Upper lobe of right lung (tissue), 1 donor: ENCODE results near the gene CFAP58. TPM values are rescaled to one million over a fixed set of nuclear protein-coding genes. Genes with fewer than 3 reads are reported as not detected.
A peak's percentile ranks its signal among the peaks of the same experiment; 100 is the strongest.

Experiments
- ATAC-seq: fragments of 200-7000 bp; cut with Tn5 transposase; one replicate; pipeline ENCODE4 v1.9.1; 2020; ENCODE audit warnings: mild to moderate bottlenecking, moderate library complexity
- DNase-seq: peaks from one replicate; pipeline ENCODE4 v3.0.0-alpha.2; 2020
- H3K27ac ChIP-seq: fragments of 200-600 bp; one replicate; pipeline ENCODE4 v1.8.0; 2022
- H3K27me3 ChIP-seq: fragments of 200-600 bp; one replicate; pipeline ENCODE4 v1.8.0; 2022; ENCODE audit warnings: mild to moderate bottlenecking
- H3K36me3 ChIP-seq: fragments of 200-600 bp; one replicate; pipeline ENCODE4 v1.8.0; 2022
- H3K4me1 ChIP-seq: fragments of 200-600 bp; one replicate; pipeline ENCODE4 v1.8.0; 2022
- H3K4me3 ChIP-seq: fragments of 200-600 bp; one replicate; pipeline ENCODE4 v1.8.0; 2022; ENCODE audit warnings: mild to moderate bottlenecking
- H3K9me3 ChIP-seq: fragments of 200-600 bp; one replicate; pipeline ENCODE4 v1.8.0; 2022
- CTCF ChIP-seq: fragments of 200-600 bp; IDR thresholded peaks from one replicate; pipeline ENCODE4 v1.8.0; 2022; ENCODE audit warnings: antibody characterized with exemption
- intact Hi-C: fragments of 100-400 bp; cut with DNase I; formaldehyde crosslinking; loops from one replicate; pipeline ENCODE4 v1.11.0; 2022
- total RNA-seq: library from RNA; stranded (reverse); fragmentation: NEBNext Ultra II Directional; extraction: Animal tissue kit (Norgen Biotek cat#: 25700); gene quantifications from one replicate; pipeline ENCODE4 v1.2.1, GENCODE V29; 2021
- donor health status: DM: no; HTN: yes; CAD: no; lungs with severe emphysema.

Gene CFAP58
- total RNA-seq, 1 donor from 2014 or later: 0.14 TPM

DNA sequence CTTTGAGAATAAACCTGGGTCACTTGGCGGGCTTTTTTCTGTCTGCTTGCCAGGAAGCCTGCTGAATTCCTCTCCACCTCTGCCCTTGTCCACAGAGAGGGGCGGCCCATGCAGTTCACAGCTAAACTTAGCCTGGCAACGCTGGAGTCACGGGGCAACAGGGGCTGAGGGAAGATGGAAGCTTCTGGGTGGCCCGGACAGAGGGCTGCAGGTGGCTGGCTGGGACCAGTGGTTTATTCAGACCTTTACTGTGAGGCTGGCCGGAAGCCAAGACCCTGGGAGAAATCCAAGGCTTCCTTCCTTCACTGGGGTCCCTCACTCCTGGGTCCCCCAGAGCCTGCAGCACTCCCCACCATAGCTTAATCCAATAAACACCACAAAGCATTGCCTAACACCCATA is 32.4 kb upstream of the CFAP58 start:
- Histone ChIP-seq H3K27ac (peak overlapping the region; percentile 91), H3K9me3 (no peaks in the 10 kb centered on the region), H3K4me1 (peaks cover 99% of the 10 kb centered on the region), H3K27me3 (no peaks in the 10 kb centered on the region), H3K36me3 (no peaks in the 10 kb centered on the region), H3K4me3 (no peak overlapping the region)
- ATAC-seq (no peak), DNase-seq (no peak)
- no peak for TF ChIP-seq CTCF
- intact Hi-C loops: no loop called here

DNA sequence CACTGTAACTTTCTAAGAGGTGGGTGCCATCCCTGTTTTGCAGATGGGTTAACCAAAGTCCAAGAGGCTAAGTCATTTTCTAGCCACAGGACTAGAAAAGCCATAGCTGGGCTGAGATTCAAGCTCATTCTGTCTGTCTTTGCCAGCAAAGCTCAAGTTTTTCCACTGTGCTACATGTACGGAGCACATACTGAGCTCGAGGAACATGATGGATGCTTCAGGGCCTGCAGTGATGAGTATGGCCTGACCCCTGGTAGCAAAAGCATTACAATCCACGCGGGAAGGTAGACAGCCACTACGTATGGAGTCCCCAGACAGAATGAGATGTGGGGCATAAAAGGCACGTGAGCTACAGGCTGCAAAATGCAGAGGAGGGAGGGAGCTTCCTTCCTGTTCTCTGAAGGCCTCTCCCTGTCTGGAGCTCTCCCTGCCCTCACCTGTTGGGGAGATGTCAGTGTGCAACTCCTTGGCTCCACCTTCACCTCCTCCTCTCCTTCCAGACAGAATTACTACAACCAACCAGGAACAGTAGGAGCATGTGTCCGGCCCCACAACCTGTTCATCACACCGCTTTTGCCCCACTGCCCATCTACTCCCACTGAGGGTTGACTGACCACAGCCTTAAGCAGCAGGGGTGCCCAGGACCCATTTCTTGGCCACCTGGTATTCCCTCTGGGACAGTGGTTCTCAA is 31.8 kb upstream of the CFAP58 start:
- ATAC-seq: no peak
- no peaks in the 10 kb centered on the region for H3K9me3 ChIP-seq
- H3K36me3 ChIP-seq: no peaks in the 10 kb centered on the region
- no peak overlapping the region for H3K4me3 ChIP-seq
- TF ChIP-seq CTCF: no peak
- intact Hi-C loops: no loop called here
- H3K27me3 ChIP-seq: no peaks in the 10 kb centered on the region
- DNase-seq: no peak
- H3K4me1 ChIP-seq: peaks cover 99% of the 10 kb centered on the region
- peak overlapping the region; percentile 91 for H3K27ac ChIP-seq

GRCh38 chr10:104322416-104322782 is 31.2 kb upstream of the CFAP58 start:
- TF ChIP-seq CTCF: no peak
- Histone ChIP-seq H3K36me3 (no peaks in the 10 kb centered on the region), H3K27me3 (no peaks in the 10 kb centered on the region), H3K4me1 (peaks cover 100% of the 10 kb centered on the region), H3K27ac (peak overlapping the region; percentile 91), H3K4me3 (no peak overlapping the region), H3K9me3 (no peaks in the 10 kb centered on the region)
- no peak for DNase-seq
- peak; percentile 47 for ATAC-seq
- intact Hi-C loops: no loop called here

DNA sequence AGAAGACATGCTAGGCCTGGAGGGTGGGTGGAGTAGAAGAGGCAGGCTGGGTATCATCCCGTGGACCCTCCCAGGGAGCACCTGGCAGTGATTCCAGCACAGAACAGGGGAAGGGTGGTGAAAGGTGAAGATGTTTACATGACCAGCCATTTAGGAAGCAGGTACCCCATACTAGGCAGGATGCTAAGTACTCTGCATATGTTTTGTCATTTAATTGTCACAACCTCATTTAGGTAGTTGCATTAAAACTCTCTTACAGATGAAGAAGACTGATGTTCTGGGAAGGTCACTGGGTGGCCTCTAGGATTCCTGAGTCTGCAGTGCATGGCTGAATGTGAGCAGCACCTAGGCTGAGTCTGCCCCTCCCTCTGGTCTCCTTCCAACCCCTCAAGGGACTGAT is 30.5 kb upstream of the CFAP58 start:
- DNase-seq: no peak
- Histone ChIP-seq H3K27ac (peak overlapping the region; percentile 91), H3K4me1 (peaks cover 100% of the 10 kb centered on the region), H3K9me3 (no peaks in the 10 kb centered on the region), H3K36me3 (no peaks in the 10 kb centered on the region), H3K4me3 (no peak overlapping the region), H3K27me3 (no peaks in the 10 kb centered on the region)
- no peak for ATAC-seq
- intact Hi-C loops: no loop called here
- no peak for TF ChIP-seq CTCF

- H3K36me3 ChIP-seq: no peaks in the 10 kb centered on the region
- H3K4me3 ChIP-seq: no peak overlapping the region
- H3K27ac ChIP-seq: peak overlapping the region; percentile 91
- ATAC-seq (peak; percentile 21), DNase-seq (no peak)
- peaks cover 100% of the 10 kb centered on the region for H3K4me1 ChIP-seq
- H3K27me3 ChIP-seq: no peaks in the 10 kb centered on the region
- TF ChIP-seq CTCF: no peak
- H3K9me3 ChIP-seq: no peaks in the 10 kb centered on the region
- intact Hi-C loops: no loop called here
These were observed 29.9 kb upstream of the CFAP58 start for GRCh38 chr10:104323760-104324201.
